ENCODE data around the gene DACT3.

Gene DACT3

GRCh38 chr19:46648060-46648960 lies 12.7 kb downstream of the DACT3 start:
- no peaks in the 10 kb centered on the region for H3K27me3 ChIP-seq (ENCODE audit: control insufficient read depth in 1 of 2, insufficient read depth in 2 of 2, low read length in 2 of 2)
- peaks cover 19% of the 10 kb centered on the region for H3K4me1 ChIP-seq (ENCODE audit: control insufficient read depth, insufficient read depth, low read length)

GRCh38 chr19:46646402-46646801 lies 14.6 kb downstream of the DACT3 start:
- Histone ChIP-seq H3K9ac (ENCODE audit: low read length in 2 of 2) (no peak overlapping the region), H3K36me3 (ENCODE audit: control insufficient read depth in 2 of 2, insufficient read depth in 2 of 2, low read length in 2 of 2) (peaks cover 10 to 12% of the 10 kb centered on the region in 2 donors), H3K27me3 (ENCODE audit: control insufficient read depth in 1 of 2, insufficient read depth in 2 of 2, low read length in 2 of 2) (no peaks in the 10 kb centered on the region), H3K4me3 (ENCODE audit: low read length in 2 of 2) (no peak overlapping the region), H3K4me1 (ENCODE audit: control insufficient read depth, insufficient read depth, low read length) (peaks cover 9% of the 10 kb centered on the region), H3K9me3 (ENCODE audit: control insufficient read depth in 2 of 2, low read length in 2 of 2) (no peaks in the 10 kb centered on the region), H3K27ac (ENCODE audit: low read length) (no peak overlapping the region)

More at GRCh38 chr19:46648060-46648960, 12.7 kb downstream of the DACT3 start:
- H3K9me3 ChIP-seq (ENCODE audit: control insufficient read depth in 2 of 2, low read length in 2 of 2) = no peaks in the 10 kb centered on the region
- no peak overlapping the region for H3K27ac ChIP-seq (ENCODE audit: low read length)
- no peak overlapping the region for H3K9ac ChIP-seq (ENCODE audit: low read length in 2 of 2)
- H3K4me3 ChIP-seq (ENCODE audit: low read length in 2 of 2) = no peak overlapping the region
- H3K36me3 ChIP-seq (ENCODE audit: control insufficient read depth in 2 of 2, insufficient read depth in 2 of 2, low read length in 2 of 2) = peaks cover 11 to 15% of the 10 kb centered on the region in 2 donors

DNA sequence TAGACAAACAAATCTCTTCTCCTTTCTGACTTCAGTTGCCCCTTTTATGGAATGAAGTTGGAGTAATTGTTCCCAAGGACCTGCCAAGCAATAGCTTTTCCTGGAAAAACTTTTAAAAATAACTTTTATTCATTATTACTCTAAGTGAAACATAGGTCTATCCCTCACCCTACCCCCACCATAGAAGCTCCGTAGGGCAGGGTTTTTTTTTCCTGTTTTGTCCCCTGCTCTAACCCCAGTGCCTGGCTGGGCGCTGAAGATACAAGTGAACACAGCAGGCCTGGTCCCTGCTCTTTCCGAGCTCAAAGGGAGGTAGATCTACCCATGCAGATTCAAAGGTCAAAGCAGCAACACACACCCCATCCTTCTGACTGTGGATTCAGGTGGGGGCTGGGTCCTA lies 16.3 kb downstream of the DACT3 start:
- Histone ChIP-seq H3K9me3 (ENCODE audit: control insufficient read depth in 2 of 2, low read length in 2 of 2) (no peaks in the 10 kb centered on the region), H3K27ac (ENCODE audit: low read length) (peak overlapping the region; percentile 58), H3K9ac (ENCODE audit: low read length in 2 of 2) (no peak overlapping the region), H3K36me3 (ENCODE audit: control insufficient read depth in 2 of 2, insufficient read depth in 2 of 2, low read length in 2 of 2) (peaks cover 6 to 12% of the 10 kb centered on the region in 2 donors), H3K4me1 (ENCODE audit: control insufficient read depth, insufficient read depth, low read length) (peaks cover 21% of the 10 kb centered on the region), H3K27me3 (ENCODE audit: control insufficient read depth in 1 of 2, insufficient read depth in 2 of 2, low read length in 2 of 2) (no peaks in the 10 kb centered on the region), H3K4me3 (ENCODE audit: low read length in 2 of 2) (no peak overlapping the region)

DNA sequence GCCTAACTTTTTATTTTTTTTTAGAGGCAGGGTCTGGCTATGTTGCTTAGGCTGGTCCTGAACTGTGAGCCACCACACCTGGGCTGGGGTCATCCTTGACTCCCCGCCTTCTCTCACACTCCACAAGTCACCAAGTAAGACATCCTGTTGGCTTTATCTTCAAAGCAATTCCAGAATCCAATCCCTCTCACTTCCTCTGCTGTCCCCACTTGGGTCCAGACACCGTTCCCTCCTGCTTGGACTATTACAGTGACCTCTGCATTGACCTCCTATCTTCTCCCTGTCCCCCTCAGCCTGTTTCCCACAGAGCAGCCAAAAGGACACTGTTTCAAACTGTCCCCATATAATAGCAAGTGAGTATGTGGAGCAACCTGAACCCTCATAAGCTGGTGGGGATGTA lies 20.3 kb downstream of the DACT3 start:
- Histone ChIP-seq H3K4me1 (ENCODE audit: control insufficient read depth, insufficient read depth, low read length) (peaks cover 41% of the 10 kb centered on the region), H3K27ac (ENCODE audit: low read length) (no peak overlapping the region), H3K9ac (ENCODE audit: low read length in 2 of 2) (no peak overlapping the region), H3K27me3 (ENCODE audit: control insufficient read depth in 1 of 2, insufficient read depth in 2 of 2, low read length in 2 of 2) (no peaks in the 10 kb centered on the region), H3K36me3 (ENCODE audit: control insufficient read depth in 2 of 2, insufficient read depth in 2 of 2, low read length in 2 of 2) (no peaks in the 10 kb centered on the region), H3K4me3 (ENCODE audit: low read length in 2 of 2) (no peak overlapping the region), H3K9me3 (ENCODE audit: control insufficient read depth in 2 of 2, low read length in 2 of 2) (no peaks in the 10 kb centered on the region)

GRCh38 chr19:46639358-46640182 lies 21.4 kb downstream of the DACT3 start:
- Histone ChIP-seq H3K4me1 (ENCODE audit: control insufficient read depth, insufficient read depth, low read length) (peaks cover 42% of the 10 kb centered on the region), H3K27me3 (ENCODE audit: control insufficient read depth in 1 of 2, insufficient read depth in 2 of 2, low read length in 2 of 2) (no peaks in the 10 kb centered on the region), H3K4me3 (ENCODE audit: low read length in 2 of 2) (peak overlapping the region; percentile 69 to 77), H3K36me3 (ENCODE audit: control insufficient read depth in 2 of 2, insufficient read depth in 2 of 2, low read length in 2 of 2) (no peaks in the 10 kb centered on the region), H3K9ac (ENCODE audit: low read length in 2 of 2) (peak overlapping the region; percentile 71 to 79), H3K27ac (ENCODE audit: low read length) (peak overlapping the region; percentile 89), H3K9me3 (ENCODE audit: control insufficient read depth in 2 of 2, low read length in 2 of 2) (no peaks in the 10 kb centered on the region)

DNA sequence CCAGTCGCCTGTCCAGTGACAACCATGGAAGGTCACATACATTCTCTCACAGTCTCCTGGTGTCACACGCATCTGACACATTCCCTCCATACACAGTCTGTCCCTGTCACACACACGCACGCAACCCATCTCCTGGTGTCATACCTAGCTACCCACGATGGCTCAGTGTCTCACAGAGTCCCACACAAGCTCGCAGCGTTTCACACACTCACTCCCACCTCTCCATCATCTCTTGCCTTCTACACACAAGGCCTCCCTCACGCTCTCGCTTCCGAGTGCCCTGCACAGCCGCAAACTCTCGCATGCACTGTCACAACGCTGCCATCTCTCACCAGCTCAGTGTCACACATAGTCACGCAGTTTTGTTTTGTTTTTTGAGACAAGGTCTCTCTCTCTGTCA lies 23.8 kb downstream of the DACT3 start:
- H3K9ac ChIP-seq (ENCODE audit: low read length in 2 of 2) = no peak overlapping the region
- peaks cover 55% of the 10 kb centered on the region for H3K4me1 ChIP-seq (ENCODE audit: control insufficient read depth, insufficient read depth, low read length)
- no peaks in the 10 kb centered on the region for H3K9me3 ChIP-seq (ENCODE audit: control insufficient read depth in 2 of 2, low read length in 2 of 2)
- H3K27me3 ChIP-seq (ENCODE audit: control insufficient read depth in 1 of 2, insufficient read depth in 2 of 2, low read length in 2 of 2) = no peaks in the 10 kb centered on the region
- no peak overlapping the region for H3K4me3 ChIP-seq (ENCODE audit: low read length in 2 of 2)
- H3K27ac ChIP-seq (ENCODE audit: low read length) = no peak overlapping the region
- no peaks in the 10 kb centered on the region for H3K36me3 ChIP-seq (ENCODE audit: control insufficient read depth in 2 of 2, insufficient read depth in 2 of 2, low read length in 2 of 2)

DNA sequence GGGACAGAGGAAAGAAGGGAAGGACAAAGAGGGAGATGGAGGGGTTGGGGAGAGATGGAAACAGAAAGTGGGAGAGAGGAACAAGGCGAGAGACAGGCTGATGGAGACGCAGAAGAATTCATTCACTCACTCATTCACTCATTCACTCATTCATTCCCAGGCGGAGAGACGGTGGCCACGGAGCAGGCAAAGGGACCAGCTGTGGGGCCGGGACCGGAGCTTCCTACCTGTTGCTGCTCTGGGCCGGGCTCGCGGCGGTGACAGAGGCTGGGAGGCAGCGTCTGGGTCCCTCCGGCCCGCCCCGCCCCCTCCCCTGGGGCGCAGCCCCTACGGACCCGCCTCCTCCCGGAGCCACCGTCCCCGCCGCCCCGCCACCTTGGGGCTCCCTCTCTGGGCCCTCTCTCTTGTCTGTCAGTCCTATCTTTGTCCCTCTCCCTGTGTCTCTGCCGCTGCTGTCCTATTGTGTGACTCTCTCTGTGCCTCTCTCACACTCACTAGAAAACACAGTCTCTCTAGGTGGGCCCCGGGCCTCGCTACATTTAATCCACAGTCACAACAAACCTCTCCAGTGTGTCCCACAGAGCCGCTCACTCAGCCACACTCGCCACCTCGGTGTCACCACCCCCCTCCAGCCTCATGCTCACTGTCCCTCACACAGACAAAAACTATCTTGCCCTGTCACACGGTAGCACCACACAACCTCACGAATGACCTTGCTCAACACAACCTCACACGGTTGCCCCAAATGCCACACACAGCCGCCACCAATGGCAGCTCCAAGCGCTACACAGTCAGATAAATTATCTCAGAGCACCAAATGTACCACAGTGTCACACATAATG lies 24.8 kb downstream of the DACT3 start, which contains the start of gene GNG8:
GNG8 (minus strand) TSS at position 283 of the 842 bp plus-strand sequence. CDS start 1,520 bp downstream, outside the sequence.
- Histone ChIP-seq H3K9me3 (ENCODE audit: control insufficient read depth in 2 of 2, low read length in 2 of 2) (no peaks in the 10 kb centered on the region), H3K36me3 (ENCODE audit: control insufficient read depth in 2 of 2, insufficient read depth in 2 of 2, low read length in 2 of 2) (no peaks in the 10 kb centered on the region), H3K9ac (ENCODE audit: low read length in 2 of 2) (no peak within 1 kb of the TSS), H3K4me1 (ENCODE audit: control insufficient read depth, insufficient read depth, low read length) (peaks cover 57% of the 10 kb centered on the region), H3K27me3 (ENCODE audit: control insufficient read depth in 1 of 2, insufficient read depth in 2 of 2, low read length in 2 of 2) (no peaks in the 10 kb centered on the region), H3K4me3 (ENCODE audit: low read length in 2 of 2) (no peak within 1 kb of the TSS), H3K27ac (ENCODE audit: low read length) (no peak within 1 kb of the TSS)

- Histone ChIP-seq H3K4me3 (ENCODE audit: low read length in 2 of 2) (peak overlapping the region; percentile 50 to 66), H3K4me1 (ENCODE audit: control insufficient read depth, insufficient read depth, low read length) (peaks cover 52% of the 10 kb centered on the region), H3K27ac (ENCODE audit: low read length) (no peak overlapping the region), H3K9me3 (ENCODE audit: control insufficient read depth in 2 of 2, low read length in 2 of 2) (no peaks in the 10 kb centered on the region), H3K36me3 (ENCODE audit: control insufficient read depth in 2 of 2, insufficient read depth in 2 of 2, low read length in 2 of 2) (no peaks in the 10 kb centered on the region), H3K9ac (ENCODE audit: low read length in 2 of 2) (peak overlapping the region in 1 of 2 donors; percentile 22), H3K27me3 (ENCODE audit: control insufficient read depth in 1 of 2, insufficient read depth in 2 of 2, low read length in 2 of 2) (no peaks in the 10 kb centered on the region)
Observed at GRCh38 chr19:46634656-46635218, 26.2 kb downstream of the DACT3 start.

- Histone ChIP-seq H3K36me3 (ENCODE audit: control insufficient read depth in 2 of 2, insufficient read depth in 2 of 2, low read length in 2 of 2) (no peaks in the 10 kb centered on the region), H3K4me3 (ENCODE audit: low read length in 2 of 2) (peak overlapping the region; percentile 78 to 81), H3K9me3 (ENCODE audit: control insufficient read depth in 2 of 2, low read length in 2 of 2) (no peaks in the 10 kb centered on the region), H3K27me3 (ENCODE audit: control insufficient read depth in 1 of 2, insufficient read depth in 2 of 2, low read length in 2 of 2) (no peaks in the 10 kb centered on the region), H3K4me1 (ENCODE audit: control insufficient read depth, insufficient read depth, low read length) (peaks cover 46% of the 10 kb centered on the region), H3K9ac (ENCODE audit: low read length in 2 of 2) (peak overlapping the region; percentile 62 to 72), H3K27ac (ENCODE audit: low read length) (no peak overlapping the region)
Observed at GRCh38 chr19:46634045-46634655, 26.8 kb downstream of the DACT3 start.
